Testis (tissue), 2 donors: Measurements from ENCODE around the gene U2AF1L4.

Experiments
- CTCF ChIP-seq, 3 experiments: fragments of 450-650 bp in 2 of 3; fragments of 200-600 bp in 1 of 3; sonication (generic) in 1 of 3; IDR thresholded peaks; one replicate each; pipeline ENCODE4 v1.5.1; 2016 to 2019; ENCODE audit warnings: antibody characterized with exemption in 3 of 3, mild to moderate bottlenecking in 2 of 3, moderate library complexity in 1 of 3
- POLR2A ChIP-seq: fragments of 450-650 bp; IDR thresholded peaks from one replicate; pipeline ENCODE4 v1.6.1; 2017; ENCODE audit warnings: antibody characterized with exemption, mild to moderate bottlenecking, moderate library complexity

DNA sequence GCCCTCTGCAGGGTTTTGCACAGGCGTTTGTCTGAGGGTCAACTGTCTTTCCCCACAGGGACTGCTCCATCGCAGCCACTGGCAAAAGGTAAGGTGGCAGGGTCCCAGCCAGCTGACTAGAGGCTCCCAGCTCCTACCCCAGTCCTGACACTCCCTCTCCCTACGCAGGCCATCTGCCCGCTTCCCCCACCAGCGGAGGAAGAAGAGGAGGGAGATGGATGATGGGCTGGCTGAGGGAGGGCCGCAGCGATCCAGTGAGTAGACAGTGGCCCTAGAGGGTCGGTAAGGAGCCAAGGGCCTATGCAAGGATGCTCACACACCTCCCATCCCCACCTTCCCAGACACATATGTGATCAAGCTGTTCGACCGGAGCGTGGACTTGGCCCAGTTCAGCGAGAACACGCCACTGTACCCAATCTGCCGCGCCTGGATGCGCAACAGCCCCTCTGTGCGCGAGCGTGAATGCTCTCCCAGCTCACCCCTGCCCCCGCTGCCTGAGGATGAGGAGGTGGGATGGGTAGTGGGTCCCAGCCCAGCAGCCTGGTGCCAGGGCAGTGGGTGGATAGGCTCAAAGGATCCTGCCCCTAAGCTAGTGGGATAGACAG is 7.6 kb upstream of the U2AF1L4 start:
- TF ChIP-seq CTCF (IDR thresholded peaks at IDR 0.05), result no peak
- no peak for TF ChIP-seq POLR2A
